ENCODE data around the gene STX5.

GRCh38 chr11:62801071-62801470 is 30.8 kb downstream of the STX5 start:
- no peak for TF ChIP-seq RBM14 (IDR thresholded peaks at IDR 0.05; ENCODE audit: borderline replicate concordance, insufficient read depth, low read depth, low read length)
- TF ChIP-seq EHMT2 (IDR thresholded peaks at IDR 0.05): no peak
- TF ChIP-seq TEAD2 (tag; IDR thresholded peaks at IDR 0.05): no peak
- no peak for TF ChIP-seq RNF2 (IDR thresholded peaks at IDR 0.05)
- TF ChIP-seq EZH2 (IDR thresholded peaks at IDR 0.05; ENCODE audit: borderline replicate concordance, low read depth, low read length): no peak
- no peak for TF ChIP-seq NBN (IDR thresholded peaks at IDR 0.05; ENCODE audit: low read depth)
- no peak for TF ChIP-seq TAF1 (IDR thresholded peaks at IDR 0.05; ENCODE audit: control insufficient read depth, extremely low read depth, insufficient read depth, low read length, severe bottlenecking)
- TF ChIP-seq POLR2AphosphoS5 (IDR thresholded peaks at IDR 0.05; ENCODE audit: control insufficient read depth, insufficient read depth, low read depth, low read length): no peak
- no peak for TF ChIP-seq ZNF384 (IDR thresholded peaks at IDR 0.05; ENCODE audit: low read depth, low read length)

All from K562 (cell line).